H7 (cell line): ENCODE data around the gene ASAP2. TPM values are rescaled to one million over a fixed set of nuclear protein-coding genes. Genes with fewer than 3 reads are reported as not detected.

Source experiments
- DNase-seq: peaks from one replicate; pipeline ENCODE4 v3.0.0; 2012
- H3K27me3 ChIP-seq: 2 replicates; pipeline ENCODE4 v1.6.0; 2011; ENCODE audit warnings: mild to moderate bottlenecking, low read length; ENCODE audit not compliant: control insufficient read depth, insufficient read depth
- H3K36me3 ChIP-seq: replicated peaks from 2 replicates; pipeline ENCODE4 v1.5.1; 2011; ENCODE audit warnings: low read length; ENCODE audit not compliant: control insufficient read depth, insufficient read depth
- H3K4me3 ChIP-seq: 2 replicates; pipeline ENCODE4 v1.5.1; 2011; ENCODE audit warnings: low read depth, mild to moderate bottlenecking, control low read depth, low read length, moderate library complexity; ENCODE audit not compliant: insufficient read depth
- total RNA-seq: library from RNA; depleted of rRNA; stranded (reverse); fragments of >200 nt; shearing (Covaris generic); gene quantifications from 2 replicates; pipeline ENCODE4 v1.2.3, GENCODE V29; 2014

ASAP2 gene
- total RNA-seq, 1 experiment from 2014 or later = 5.2 TPM

DNA sequence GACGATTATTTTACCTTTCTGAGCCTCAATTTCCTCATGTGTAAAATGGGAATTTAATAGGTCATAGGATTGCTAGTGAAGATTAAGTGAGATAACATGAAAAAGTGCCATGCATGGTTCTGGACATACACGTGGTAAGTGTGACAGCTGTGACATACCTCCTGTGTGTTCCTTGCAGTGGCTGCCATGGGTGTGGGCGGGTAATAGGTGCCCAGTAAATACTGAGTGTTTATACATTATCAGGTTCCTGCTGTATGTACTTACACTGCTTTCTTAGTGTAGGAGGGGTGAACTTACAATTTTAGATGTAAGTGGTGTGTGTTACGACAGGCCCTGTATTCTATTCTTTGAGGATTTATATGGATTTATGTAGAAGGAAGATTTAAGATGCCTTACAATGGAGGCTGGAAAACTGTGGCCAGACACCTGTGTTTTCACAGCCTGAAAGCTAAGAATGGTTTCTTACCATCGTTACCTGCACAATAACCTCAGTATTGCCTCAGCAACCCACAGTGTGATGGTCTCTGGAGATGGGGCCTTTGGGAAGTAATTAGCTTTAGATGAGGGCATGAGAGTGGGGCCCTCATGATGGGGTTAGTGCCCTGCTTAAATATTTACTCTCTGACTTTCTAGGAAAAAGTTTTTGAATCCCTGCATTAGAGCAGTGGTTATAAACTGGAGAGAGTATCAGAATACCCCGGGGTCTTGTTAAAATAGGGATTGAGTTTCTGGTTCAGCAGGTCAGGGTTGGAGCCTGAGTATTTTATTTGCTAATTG lies 78.1 kb downstream of the ASAP2 start:
- no peak for DNase-seq
- Histone ChIP-seq H3K36me3 (no peaks in the 10 kb centered on the region), H3K4me3 (no peak overlapping the region), H3K27me3 (no peaks in the 10 kb centered on the region)

DNA sequence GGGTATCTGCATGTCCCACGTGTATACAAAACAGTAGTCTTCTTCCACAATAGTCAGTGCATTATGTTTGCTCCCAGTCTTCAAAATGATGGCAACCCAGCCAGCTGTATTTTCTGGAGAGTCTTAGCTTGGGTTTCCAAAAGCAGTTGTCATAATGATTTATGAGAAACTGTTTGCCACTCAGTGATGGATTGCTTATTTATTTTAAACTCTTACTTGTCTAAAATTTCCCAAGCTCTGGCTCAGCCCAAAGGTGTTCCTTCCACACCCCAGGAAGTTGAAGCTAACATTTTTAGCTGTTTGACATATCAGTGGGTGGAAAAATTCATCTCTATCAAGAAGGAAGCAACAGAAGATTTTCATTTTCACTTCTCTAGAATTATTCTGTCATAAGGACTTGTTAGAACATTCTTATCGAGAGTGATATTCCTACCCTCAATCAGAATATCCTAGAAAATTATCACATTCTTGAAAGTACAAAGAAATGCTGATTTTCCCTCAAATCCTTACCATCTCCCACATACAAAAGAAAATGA lies 78.8 kb downstream of the ASAP2 start:
- DNase-seq = no peak
- Histone ChIP-seq H3K36me3 (no peaks in the 10 kb centered on the region), H3K27me3 (no peaks in the 10 kb centered on the region), H3K4me3 (no peak overlapping the region)

DNA sequence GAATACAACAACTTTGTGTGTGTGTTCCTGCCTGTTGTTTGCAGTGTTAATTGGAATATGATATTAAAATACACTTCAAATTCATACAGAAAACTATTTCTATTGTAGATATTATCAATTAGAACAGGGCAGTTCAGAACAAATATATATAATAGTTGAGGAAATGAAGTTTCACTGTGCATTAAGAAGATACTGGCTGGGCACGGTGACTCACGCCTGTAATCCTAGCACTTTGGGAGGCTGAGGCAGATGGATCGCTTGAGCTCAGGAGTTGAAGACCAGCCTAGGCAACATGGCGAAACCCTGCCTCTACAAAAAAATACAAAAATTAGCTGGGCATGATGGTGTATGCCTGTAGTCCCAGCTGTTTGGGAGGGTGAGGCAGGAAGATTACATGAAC lies 79.3 kb downstream of the ASAP2 start:
- H3K4me3 ChIP-seq = no peak overlapping the region
- H3K27me3 ChIP-seq = no peaks in the 10 kb centered on the region
- no peaks in the 10 kb centered on the region for H3K36me3 ChIP-seq
- DNase-seq = no peak

DNA sequence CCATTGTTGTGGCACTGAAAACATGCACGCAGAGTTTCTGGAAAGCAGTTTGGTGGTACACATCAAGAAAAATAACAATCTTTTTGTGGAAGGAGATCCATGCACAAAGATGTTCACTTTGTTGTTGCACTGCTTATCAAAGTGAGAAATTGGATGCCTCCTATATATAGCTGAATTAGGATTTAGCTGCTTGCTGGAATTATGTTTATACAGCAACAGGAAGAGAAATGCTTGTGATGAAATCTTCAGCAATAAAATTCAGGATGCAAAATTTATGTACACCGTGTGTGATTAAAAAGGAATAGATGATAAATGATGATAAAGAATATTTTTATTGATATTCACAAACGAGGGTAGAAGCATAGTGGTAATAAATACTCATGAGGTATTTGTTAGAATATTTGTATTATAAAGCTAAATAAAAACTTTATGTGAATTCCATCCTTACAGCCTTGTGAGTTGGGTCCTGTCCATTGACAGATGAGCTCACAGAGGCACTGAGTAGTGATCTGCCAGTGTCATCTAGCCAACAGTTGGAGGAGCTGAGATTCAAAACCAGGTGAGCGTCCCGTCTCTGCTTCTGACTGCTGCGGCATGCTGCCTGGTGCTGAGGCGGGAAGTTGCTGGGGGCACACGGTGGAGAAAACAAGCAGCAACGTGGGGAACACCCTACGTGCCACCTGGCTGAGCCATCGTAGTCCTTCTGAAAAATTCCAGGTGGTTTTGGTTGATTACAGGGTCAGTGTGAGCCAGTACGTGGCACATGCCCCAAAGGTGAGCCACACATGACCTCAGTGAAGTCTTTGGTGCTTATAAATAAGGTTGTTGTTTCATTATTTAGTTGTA lies 80.2 kb downstream of the ASAP2 start:
- Histone ChIP-seq H3K4me3 (no peak overlapping the region), H3K27me3 (no peaks in the 10 kb centered on the region), H3K36me3 (no peaks in the 10 kb centered on the region)
- DNase-seq = no peak

DNA sequence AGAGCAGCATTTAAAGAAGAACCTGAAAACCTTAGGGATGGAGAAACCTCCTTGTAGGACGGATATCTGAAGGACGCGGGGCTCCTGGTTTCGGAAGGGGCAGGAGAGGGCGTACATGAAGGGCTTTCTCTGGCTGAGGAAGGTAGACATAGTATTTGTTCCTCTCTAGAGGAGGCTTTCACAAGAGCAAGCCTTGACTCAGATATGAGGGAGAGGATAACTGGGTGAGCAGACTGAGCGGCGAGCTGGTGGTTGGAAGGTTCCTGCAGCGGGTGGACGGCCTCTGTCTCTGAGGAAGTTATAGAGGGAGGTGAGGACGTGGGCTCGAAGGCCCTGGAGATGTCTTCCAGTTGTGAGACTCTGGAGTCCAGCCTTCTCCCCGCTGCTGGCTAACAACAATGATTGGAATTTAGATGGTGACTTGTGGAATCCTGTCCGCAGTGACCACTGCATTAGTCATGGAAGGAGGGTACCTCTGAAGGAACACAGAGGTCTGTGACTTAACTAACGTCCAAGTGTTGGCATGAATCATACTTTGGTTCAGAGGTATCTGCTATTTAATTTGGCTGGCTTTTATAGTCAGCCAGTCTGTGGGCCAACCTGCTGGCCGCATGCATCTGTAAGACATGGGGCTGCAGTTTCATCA lies 80.9 kb downstream of the ASAP2 start:
- H3K4me3 ChIP-seq = no peak overlapping the region
- H3K27me3 ChIP-seq = no peaks in the 10 kb centered on the region
- DNase-seq = no peak

DNA sequence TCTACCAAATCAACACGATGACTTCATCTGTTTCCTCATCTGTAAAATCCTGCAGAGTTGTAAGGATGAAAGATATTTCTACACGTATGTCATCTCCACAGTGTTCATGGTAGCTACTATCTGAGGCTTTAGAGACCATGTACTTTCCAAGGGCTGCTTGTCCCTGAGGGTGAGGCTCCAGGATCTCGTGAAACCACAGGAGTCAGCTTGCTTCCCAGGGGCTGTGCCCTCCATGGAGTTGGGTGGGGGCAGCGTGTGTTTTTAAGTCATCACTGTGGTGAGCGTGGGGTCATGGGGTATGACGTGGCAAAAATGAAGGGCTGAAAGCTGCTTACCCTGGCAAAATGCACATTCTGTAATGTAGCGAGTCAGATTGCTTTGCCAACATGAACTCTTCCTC lies 81.6 kb downstream of the ASAP2 start:
- H3K27me3 ChIP-seq = no peaks in the 10 kb centered on the region
- no peak overlapping the region for H3K4me3 ChIP-seq
- H3K36me3 ChIP-seq = no peaks in the 10 kb centered on the region
- no peak for DNase-seq

More for the DNA sequence above, 80.9 kb downstream of the ASAP2 start:
- no peaks in the 10 kb centered on the region for H3K36me3 ChIP-seq

DNA sequence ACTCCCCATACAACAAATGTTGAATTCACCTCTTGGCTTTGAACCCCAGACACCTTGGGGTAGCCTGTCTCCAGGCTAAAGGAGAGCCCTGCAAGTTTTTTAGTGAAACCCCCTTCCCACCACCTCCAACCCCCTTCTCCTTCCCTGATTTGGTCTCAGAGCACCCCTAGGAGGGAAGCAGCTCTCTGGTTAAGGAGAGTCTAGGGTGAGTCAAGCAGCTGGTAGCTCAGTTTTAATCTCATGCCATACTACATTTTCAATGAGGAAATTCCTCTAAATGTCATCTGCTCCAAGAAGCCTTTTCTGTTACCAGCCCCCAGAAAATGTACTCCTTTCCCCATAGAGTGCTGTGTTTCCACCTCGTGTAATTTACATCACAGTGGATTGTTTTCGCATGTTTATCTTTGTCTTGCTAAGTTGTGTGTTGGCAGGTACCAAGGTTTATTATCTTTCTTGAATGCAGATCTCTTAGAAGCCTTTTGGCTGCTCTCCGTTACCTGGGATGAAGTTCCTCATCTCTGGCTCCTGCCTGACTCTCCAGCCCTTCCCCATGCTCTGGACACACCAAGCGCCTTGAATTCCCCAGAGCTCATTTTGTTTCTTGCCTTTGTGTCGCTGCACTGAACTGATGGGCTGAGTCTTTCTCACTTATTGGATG lies 82.2 kb downstream of the ASAP2 start:
- H3K27me3 ChIP-seq = no peaks in the 10 kb centered on the region
- H3K36me3 ChIP-seq = no peaks in the 10 kb centered on the region
- DNase-seq = peak; percentile 61
- no peak overlapping the region for H3K4me3 ChIP-seq

DNA sequence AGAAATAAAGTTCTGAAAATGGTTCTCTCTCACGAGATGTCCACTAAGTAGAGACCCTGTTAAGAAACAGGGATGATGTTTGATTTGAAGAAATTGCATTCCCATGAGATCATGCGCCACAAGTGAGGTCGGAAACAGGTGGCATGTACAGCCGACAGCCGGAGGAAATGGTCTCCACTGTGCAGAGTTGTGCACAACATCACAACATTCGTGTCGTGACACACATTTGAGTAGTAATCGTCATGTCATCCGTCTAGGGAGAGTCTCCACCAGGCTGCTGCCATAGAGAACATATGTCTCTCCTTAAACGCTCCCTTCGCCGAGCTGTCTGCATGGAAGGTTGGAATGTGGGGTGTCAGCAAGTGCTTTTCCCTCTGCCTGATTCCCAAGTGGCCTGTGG lies 84.7 kb downstream of the ASAP2 start:
- Histone ChIP-seq H3K27me3 (no peaks in the 10 kb centered on the region), H3K36me3 (no peaks in the 10 kb centered on the region), H3K4me3 (no peak overlapping the region)
- DNase-seq = no peak

DNA sequence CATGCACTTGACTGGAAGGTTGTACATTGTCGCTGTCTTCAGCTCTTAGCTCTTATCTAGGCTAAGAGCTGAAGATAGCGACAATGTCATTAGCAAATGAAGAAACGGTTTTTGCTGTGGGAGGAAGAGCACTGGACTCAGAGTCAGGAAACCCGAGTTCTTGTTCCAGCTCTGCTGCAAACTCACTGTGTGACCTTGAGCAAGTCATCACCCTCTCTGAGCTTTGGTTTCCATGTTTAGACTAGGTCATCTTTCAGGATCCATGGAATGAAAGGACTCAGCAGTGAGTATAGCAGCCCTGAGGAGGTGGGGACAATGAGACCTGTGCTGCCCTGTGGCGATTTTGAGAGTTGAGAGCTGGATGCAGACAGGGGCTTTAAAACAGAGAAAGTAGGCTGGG lies 85.3 kb downstream of the ASAP2 start:
- H3K36me3 ChIP-seq = no peaks in the 10 kb centered on the region
- DNase-seq = no peak
- no peak overlapping the region for H3K4me3 ChIP-seq
- H3K27me3 ChIP-seq = no peaks in the 10 kb centered on the region

DNA sequence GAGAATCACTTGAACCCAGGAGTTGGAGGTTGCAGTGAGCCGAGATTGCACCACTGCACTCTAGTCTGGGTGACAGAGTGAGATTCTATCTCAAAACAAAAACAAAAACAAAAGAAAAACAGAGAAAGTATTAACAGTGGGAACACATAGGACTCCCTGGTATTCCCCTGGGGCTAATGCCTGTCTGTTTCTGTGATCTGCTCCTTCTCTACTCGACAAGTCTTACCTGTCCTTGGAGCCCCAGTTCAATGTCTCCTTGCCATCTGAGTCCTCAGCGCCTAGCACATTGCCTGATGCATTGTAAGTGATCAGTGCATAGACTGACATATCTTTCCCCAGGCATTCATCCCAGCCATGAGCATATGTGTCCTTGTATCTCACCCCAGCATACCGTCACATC lies 85.8 kb downstream of the ASAP2 start:
- no peaks in the 10 kb centered on the region for H3K27me3 ChIP-seq
- H3K36me3 ChIP-seq = no peaks in the 10 kb centered on the region
- DNase-seq = no peak
- H3K4me3 ChIP-seq = no peak overlapping the region

DNA sequence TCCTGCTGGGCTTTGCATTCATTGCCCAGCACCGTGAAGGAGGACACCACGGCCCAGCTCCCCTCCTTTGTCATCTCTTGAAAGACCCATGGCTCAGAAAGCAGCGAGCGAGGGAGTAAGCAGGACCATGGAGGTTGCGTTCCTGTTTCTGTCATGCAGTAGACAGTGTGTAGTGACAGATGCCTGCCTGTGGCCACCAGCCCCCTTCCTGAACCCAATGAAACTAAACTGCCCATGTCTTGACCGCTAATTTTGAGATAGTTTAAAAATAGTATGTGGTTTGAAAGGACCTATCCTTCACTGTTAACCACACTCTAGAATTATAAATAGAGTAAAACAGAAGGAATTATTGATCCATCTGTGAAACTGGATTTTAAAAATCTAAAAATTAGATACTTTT lies 88.2 kb downstream of the ASAP2 start:
- no peak for DNase-seq
- Histone ChIP-seq H3K36me3 (no peaks in the 10 kb centered on the region), H3K27me3 (no peaks in the 10 kb centered on the region), H3K4me3 (no peak overlapping the region)

DNA sequence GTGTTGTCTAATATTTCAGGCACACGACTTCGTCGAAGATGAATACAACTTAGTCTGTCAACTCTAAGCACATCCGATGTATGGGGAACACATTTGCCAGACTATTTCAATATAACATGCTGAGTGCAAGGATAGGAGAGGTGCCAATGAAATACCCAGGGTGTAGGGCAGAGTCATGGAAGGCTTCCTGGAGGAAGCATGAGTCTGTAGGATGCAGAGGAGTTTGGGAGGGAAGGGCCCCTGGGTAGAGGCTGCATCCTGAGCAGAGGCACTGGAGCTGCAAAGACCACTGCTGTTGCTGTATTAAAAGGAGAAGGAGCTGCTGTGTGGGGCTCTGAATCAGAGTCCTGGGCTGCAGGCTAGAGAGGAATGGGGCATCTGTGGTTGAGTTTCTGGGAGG lies 89.9 kb downstream of the ASAP2 start:
- DNase-seq = no peak
- Histone ChIP-seq H3K4me3 (no peak overlapping the region), H3K36me3 (no peaks in the 10 kb centered on the region), H3K27me3 (no peaks in the 10 kb centered on the region)

DNA sequence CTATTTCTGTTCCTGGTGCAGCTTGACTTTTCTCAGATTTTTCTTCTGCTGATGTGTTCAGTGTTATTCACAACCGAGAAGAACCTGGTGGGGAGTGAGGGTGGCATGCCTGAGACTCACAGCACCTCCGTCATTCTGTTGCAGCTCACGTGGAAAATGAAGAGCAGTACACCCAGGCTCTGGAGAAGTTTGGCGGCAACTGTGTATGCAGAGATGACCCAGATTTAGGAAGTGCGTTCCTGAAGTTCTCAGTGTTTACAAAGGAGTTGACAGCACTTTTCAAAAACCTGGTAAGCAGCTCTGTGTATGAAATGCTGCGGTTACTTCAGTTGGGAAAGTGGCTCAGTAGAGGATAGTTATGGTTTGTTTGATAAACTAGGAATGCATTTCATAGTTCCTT lies 90.5 kb downstream of the ASAP2 start:
- Histone ChIP-seq H3K4me3 (no peak overlapping the region), H3K27me3 (no peaks in the 10 kb centered on the region), H3K36me3 (no peaks in the 10 kb centered on the region)
- DNase-seq = no peak

DNA sequence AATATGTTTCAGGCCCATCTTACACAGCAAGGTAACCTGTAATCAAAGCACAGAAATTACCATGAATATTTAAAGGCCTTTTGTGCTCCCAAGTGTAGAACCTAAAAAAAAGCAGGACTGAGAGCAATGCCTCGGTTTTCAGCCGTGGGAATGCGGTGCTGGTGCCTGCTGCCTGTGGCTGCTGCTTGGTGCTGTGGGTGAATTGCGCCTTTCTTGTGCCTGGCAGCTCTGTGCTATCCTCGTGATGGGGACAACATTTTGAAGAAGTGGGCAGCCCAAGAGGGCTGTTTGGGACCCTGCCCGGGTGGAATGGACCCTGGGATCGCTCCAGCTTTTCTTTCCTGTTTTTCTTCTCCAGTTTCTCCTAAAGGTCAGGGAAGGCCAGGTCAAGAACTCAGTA lies 91.2 kb downstream of the ASAP2 start:
- Histone ChIP-seq H3K36me3 (no peaks in the 10 kb centered on the region), H3K27me3 (no peaks in the 10 kb centered on the region), H3K4me3 (no peak overlapping the region)
- no peak for DNase-seq
